Panc1 (cell line): ENCODE measurements around the gene TMTC2. TPM values are rescaled to one million over a fixed set of nuclear protein-coding genes. Genes with fewer than 3 reads are reported as not detected.

Experiments
- ATAC-seq: fragments of 200-7000 bp; cut with Tn5 transposase; 2 replicates; pipeline ENCODE4 v1.9.1; 2020; ENCODE audit warnings: mild to moderate bottlenecking, moderate library complexity
- BruUV-seq: library from RNA; stranded (reverse); fragments of 400-500 nt; replicated peaks from 2 replicates; lab custom pipeline; 2021; lab: Mats Ljungman, UMichigan
- CTCF ChIA-PET: fragments of 300-600 bp; sonication (Branson Sonifier 250); formaldehyde crosslinking; loops from one replicate; lab custom pipeline; 2022; ENCODE audit warnings: antibody characterized with exemption; lab: Charles Lee
- POLR2A ChIA-PET: fragments of 300-600 bp; sonication (Branson Sonifier 250); formaldehyde crosslinking; loops from one replicate; lab custom pipeline; 2022; ENCODE audit warnings: antibody characterized with exemption; lab: Charles Lee
- DNase-seq: peaks from one replicate; pipeline ENCODE4 v3.0.0-alpha.2; 2010; ENCODE audit warnings: low read depth, low spot score
- H3K27ac ChIP-seq: 2 replicates; pipeline ENCODE4 v1.5.1; 2011; ENCODE audit warnings: mild to moderate bottlenecking, low read length, inconsistent platforms
- H3K27me3 ChIP-seq: fragments of 200-500 bp; sonication (Bioruptor generic); 2 replicates; pipeline ENCODE4 v1.6.0; 2014; ENCODE audit warnings: low read length, inconsistent platforms; ENCODE audit not compliant: control insufficient read depth, insufficient read depth
- H3K36me3 ChIP-seq: fragments of 200-500 bp; sonication (Bioruptor generic); 2 replicates; pipeline ENCODE4 v1.5.1; 2014; ENCODE audit warnings: inconsistent platforms, mild to moderate bottlenecking, low read length, moderate library complexity; ENCODE audit not compliant: control insufficient read depth, insufficient read depth
- H3K4me1 ChIP-seq: 2 replicates; pipeline ENCODE4 v1.5.1; 2011; ENCODE audit warnings: inconsistent platforms, mild to moderate bottlenecking, low read length, moderate library complexity; ENCODE audit not compliant: control insufficient read depth, insufficient read depth
- H3K4me3 ChIP-seq, 2 experiments: 2 replicates each; pipeline ENCODE4 v1.5.1; 2011 to 2012; ENCODE audit warnings: low read depth in 2 of 2, low read length in 2 of 2, mild to moderate bottlenecking in 2 of 2, inconsistent platforms in 1 of 2, moderate library complexity in 1 of 2
- H3K9me3 ChIP-seq: fragments of 200-500 bp; sonication (Bioruptor generic); 2 replicates; pipeline ENCODE4 v1.5.1; 2014; ENCODE audit warnings: low read depth, mild to moderate bottlenecking, inconsistent platforms, low read length, moderate library complexity; ENCODE audit not compliant: control insufficient read depth, insufficient read depth
- CTCF ChIP-seq: fragments of 450-650 bp; IDR thresholded peaks from 2 replicates; pipeline ENCODE4 v1.5.1; 2017; ENCODE audit warnings: mild to moderate bottlenecking
- POLR2AphosphoS5 ChIP-seq: IDR thresholded peaks from 2 replicates; pipeline ENCODE4 v1.6.1; 2012; ENCODE audit warnings: mild to moderate bottlenecking, low read depth, low read length, moderate library complexity
- REST ChIP-seq, 2 experiments: IDR thresholded peaks; 2 replicates each; pipeline ENCODE4 v1.6.1; 2011 to 2012; ENCODE audit warnings: low read depth in 2 of 2, control low read depth in 1 of 2, low read length in 1 of 2, mild to moderate bottlenecking in 1 of 2, moderate library complexity in 1 of 2; ENCODE audit not compliant: insufficient read depth in 1 of 2
- SIN3A ChIP-seq: IDR thresholded peaks from 2 replicates; pipeline ENCODE4 v1.6.1; 2012; ENCODE audit warnings: low read depth, mild to moderate bottlenecking, low read length, moderate library complexity, borderline replicate concordance; ENCODE audit not compliant: insufficient read depth
- TCF7L2 ChIP-seq: IDR thresholded peaks from 2 replicates; pipeline ENCODE4 v1.6.1; 2011; ENCODE audit warnings: mild to moderate bottlenecking, low read depth, low read length, inconsistent platforms
- in situ Hi-C: cut with HindIII; loops from 2 replicates; pipeline ENCODE4 v1.10.0; 2016; ENCODE audit warnings: low sequenced_read_pairs, low pct_unique_long_range_greater_than_20kb
- intact Hi-C: fragments of 100-400 bp; cut with micrococcal nuclease; formaldehyde crosslinking; loops from one replicate; pipeline ENCODE4 v1.10.0; 2022; ENCODE audit not compliant: unreplicated experiment
- total RNA-seq: library from RNA; stranded (reverse); gene quantifications from one replicate; pipeline ENCODE4 v1.2.1, GENCODE V29; 2021; ENCODE audit not compliant: unreplicated experiment

Gene TMTC2
- total RNA-seq, 1 experiment from 2014 or later = 5.7 TPM

GRCh38 chr12:82688596-82688995 is 1.9 kb downstream of the TMTC2 start:
- no peak overlapping the region for H3K27ac ChIP-seq
- POLR2A ChIA-PET = no interaction called here
- H3K4me1 ChIP-seq = no peaks in the 10 kb centered on the region
- CTCF ChIA-PET = no interaction called here
- intact Hi-C loops (loop anchor here (5.0 to 10.0 kb wide), 3 partner anchors 306 to 1816 kb away; no protein-coding TSS in a partner anchor), in situ Hi-C loops (no loop called here)
- ATAC-seq (no peak), DNase-seq (no peak)
- H3K36me3 ChIP-seq = no peaks in the 10 kb centered on the region; the same call in 1 of the 2 replicates
- peaks cover 3% of the 10 kb centered on the region; the same call in 1 of the 2 replicates for H3K27me3 ChIP-seq
- H3K9me3 ChIP-seq = no peaks in the 10 kb centered on the region
- H3K4me3 ChIP-seq = peak overlapping the region; percentile 73 to 86; a peak in 2 of 4 replicates
- BruUV-seq = no TSS peak
- TF ChIP-seq CTCF = no peak
- no peak for TF ChIP-seq REST (IDR thresholded peaks at IDR 0.05; ENCODE audit: insufficient read depth in 1 of 2, low read depth in 2 of 2, low read length in 1 of 2)
- TF ChIP-seq TCF7L2 = no peak
- no peak for TF ChIP-seq SIN3A
- no peak for TF ChIP-seq POLR2AphosphoS5

GRCh38 chr12:82690006-82690405 is 3.3 kb downstream of the TMTC2 start:
- Histone ChIP-seq H3K4me3 (no peak overlapping the region; a peak in 1 of 4 replicates), H3K27me3 (no peaks in the 10 kb centered on the region), H3K36me3 (no peaks in the 10 kb centered on the region; the same call in 1 of the 2 replicates), H3K27ac (no peak overlapping the region), H3K4me1 (no peaks in the 10 kb centered on the region), H3K9me3 (no peaks in the 10 kb centered on the region)
- in situ Hi-C loops (no loop called here), intact Hi-C loops (no loop called here)
- CTCF ChIA-PET = no interaction called here
- TF ChIP-seq POLR2AphosphoS5 (no peak), SIN3A (no peak), TCF7L2 (no peak), REST (IDR thresholded peaks at IDR 0.05; ENCODE audit: insufficient read depth in 1 of 2, low read depth in 2 of 2, low read length in 1 of 2) (no peak), CTCF (no peak)
- DNase-seq = no peak
- ATAC-seq = no peak
- no TSS peak for BruUV-seq
- POLR2A ChIA-PET = no interaction called here
